KOPT-K1 (cell line): Measurements from ENCODE around the gene HOXA1.

Source experiments
- H3K27ac ChIP-seq: fragments of 200-600 bp; sonication (generic); 2 replicates; pipeline ENCODE4 v1.5.1; 2016; ENCODE audit warnings: antibody characterized with exemption, mild to moderate bottlenecking, low read depth, low read length; ENCODE audit not compliant: poor library complexity, severe bottlenecking
- H3K36me3 ChIP-seq: fragments of 200-600 bp; sonication (generic); 2 replicates; pipeline ENCODE4 v1.5.1; 2017; ENCODE audit warnings: antibody characterized with exemption, mild to moderate bottlenecking, low read length, moderate library complexity; ENCODE audit not compliant: insufficient read depth
- H3K9me3 ChIP-seq: fragments of 200-600 bp; sonication (generic); 2 replicates; pipeline ENCODE4 v1.5.1; 2017; ENCODE audit warnings: antibody characterized with exemption, low read length, mild to moderate bottlenecking; ENCODE audit not compliant: insufficient read depth, poor library complexity, severe bottlenecking

Gene HOXA1

GRCh38 chr7:27114881-27115220, 19.1 kb upstream of the HOXA1 start:
- H3K9me3 ChIP-seq, result no peaks in the 10 kb centered on the region
- H3K36me3 ChIP-seq, result no peaks in the 10 kb centered on the region
- H3K27ac ChIP-seq, result no peak overlapping the region

GRCh38 chr7:27113991-27114769, 18.4 kb upstream of the HOXA1 start:
- Histone ChIP-seq H3K9me3 (no peaks in the 10 kb centered on the region), H3K36me3 (no peaks in the 10 kb centered on the region), H3K27ac (no peak overlapping the region)

GRCh38 chr7:27112955-27113949, 17.5 kb upstream of the HOXA1 start:
- Histone ChIP-seq H3K9me3 (no peaks in the 10 kb centered on the region), H3K27ac (no peak overlapping the region), H3K36me3 (no peaks in the 10 kb centered on the region)

GRCh38 chr7:27112361-27112760, 16.6 kb upstream of the HOXA1 start:
- no peaks in the 10 kb centered on the region for H3K9me3 ChIP-seq
- no peaks in the 10 kb centered on the region for H3K36me3 ChIP-seq
- H3K27ac ChIP-seq, result no peak overlapping the region

- Histone ChIP-seq H3K36me3 (no peaks in the 10 kb centered on the region), H3K27ac (no peak overlapping the region), H3K9me3 (no peaks in the 10 kb centered on the region)
Observed at GRCh38 chr7:27111751-27112277, 16.0 kb upstream of the HOXA1 start.

DNA sequence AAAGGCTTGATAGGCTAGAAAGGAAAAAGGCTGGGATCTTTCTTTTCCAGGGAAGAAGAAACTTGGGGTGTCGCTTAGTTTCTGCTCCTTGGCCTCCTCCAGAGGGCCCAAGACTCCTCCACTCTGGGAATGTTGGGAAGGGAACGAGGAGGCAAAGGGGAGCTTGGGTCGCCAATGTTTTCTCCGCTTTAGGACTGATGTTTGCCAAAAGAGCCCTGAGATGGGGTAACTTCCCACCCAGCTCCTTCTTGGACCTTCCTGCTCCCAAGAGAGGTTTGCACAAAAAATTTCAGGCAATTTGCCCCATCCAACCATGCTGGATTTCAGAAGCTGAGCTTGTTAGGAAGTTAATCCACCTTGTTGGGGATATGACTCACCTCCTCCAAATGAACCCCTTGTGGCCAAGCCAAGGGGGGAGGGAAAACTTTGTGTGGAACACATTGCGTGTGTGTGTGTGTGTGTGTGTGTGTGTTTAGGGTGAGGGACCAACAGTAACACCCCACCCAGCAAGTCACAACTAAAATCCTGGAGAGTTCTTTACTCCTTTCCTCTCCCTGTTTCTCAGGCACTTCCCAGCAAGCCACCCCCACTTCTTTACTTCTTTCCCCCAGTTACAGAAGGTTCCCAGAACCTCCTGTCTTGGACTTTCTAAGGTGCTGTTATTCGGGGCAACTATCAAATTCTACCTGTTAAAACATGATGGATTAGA, 15.4 kb upstream of the HOXA1 start:
- H3K36me3 ChIP-seq, result no peaks in the 10 kb centered on the region
- H3K27ac ChIP-seq, result no peak overlapping the region
- H3K9me3 ChIP-seq, result no peaks in the 10 kb centered on the region

GRCh38 chr7:27110186-27111031, 14.6 kb upstream of the HOXA1 start:
- Histone ChIP-seq H3K36me3 (no peaks in the 10 kb centered on the region), H3K9me3 (no peaks in the 10 kb centered on the region), H3K27ac (no peak overlapping the region)

GRCh38 chr7:27109466-27110185, 13.8 kb upstream of the HOXA1 start:
- Histone ChIP-seq H3K27ac (no peak overlapping the region), H3K36me3 (no peaks in the 10 kb centered on the region), H3K9me3 (no peaks in the 10 kb centered on the region)

GRCh38 chr7:27108390-27109127, 12.8 kb upstream of the HOXA1 start:
- Histone ChIP-seq H3K27ac (no peak overlapping the region), H3K36me3 (no peaks in the 10 kb centered on the region), H3K9me3 (no peaks in the 10 kb centered on the region)

DNA sequence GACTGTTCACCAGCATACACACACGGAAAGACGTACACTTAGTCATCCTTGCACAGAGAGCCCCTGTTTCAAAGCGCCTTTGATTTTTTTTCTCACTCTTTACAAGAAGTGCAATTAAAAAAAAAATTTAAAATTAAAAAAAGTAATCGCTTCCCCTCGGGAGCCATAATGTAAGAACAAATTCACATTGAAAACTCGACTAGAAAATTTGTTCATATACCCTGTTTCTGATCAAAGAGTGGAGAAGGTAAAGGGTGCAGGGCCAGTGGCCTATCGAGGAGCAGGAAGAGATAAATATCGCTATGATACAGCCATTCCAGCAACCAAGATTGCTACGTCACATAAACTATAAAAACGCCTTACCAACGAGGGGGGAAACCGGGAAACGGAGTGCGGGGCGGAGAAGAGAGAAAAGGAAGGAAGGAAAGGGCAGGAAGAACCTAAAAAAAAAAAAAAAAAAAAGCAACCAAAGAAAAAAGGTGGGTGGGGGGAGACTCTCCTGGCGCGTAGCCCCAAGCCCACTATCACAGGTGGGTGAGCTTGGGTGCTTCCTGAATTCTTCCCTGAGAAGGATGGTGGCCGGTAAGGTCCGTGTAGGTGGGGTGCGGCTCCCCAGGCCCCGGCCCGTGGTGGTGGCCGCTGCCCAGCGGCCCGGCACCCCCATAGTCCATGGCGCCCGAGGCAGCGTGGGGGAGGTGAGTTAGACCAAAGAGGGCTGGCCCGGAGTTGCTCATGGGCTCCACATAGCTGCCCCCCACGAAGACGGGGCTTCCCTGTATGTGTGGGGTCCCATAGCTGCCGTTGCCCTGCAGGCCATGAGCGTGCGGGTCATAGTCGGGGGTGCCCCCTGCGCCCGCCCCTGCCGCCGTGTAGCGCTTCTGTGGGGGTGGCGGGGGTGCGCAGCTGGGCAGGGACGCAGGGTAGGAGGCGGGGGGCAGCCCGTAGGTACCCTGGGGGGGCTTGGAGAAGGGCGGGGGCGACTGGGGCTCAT, 11.9 kb upstream of the HOXA1 start:
- no peaks in the 10 kb centered on the region for H3K36me3 ChIP-seq
- H3K27ac ChIP-seq, result no peak overlapping the region
- H3K9me3 ChIP-seq, result peaks cover 4% of the 10 kb centered on the region

- Histone ChIP-seq H3K27ac (no peak overlapping the region), H3K36me3 (no peaks in the 10 kb centered on the region), H3K9me3 (peaks cover 4% of the 10 kb centered on the region)
Observed at GRCh38 chr7:27106901-27107240, 11.1 kb upstream of the HOXA1 start.

DNA sequence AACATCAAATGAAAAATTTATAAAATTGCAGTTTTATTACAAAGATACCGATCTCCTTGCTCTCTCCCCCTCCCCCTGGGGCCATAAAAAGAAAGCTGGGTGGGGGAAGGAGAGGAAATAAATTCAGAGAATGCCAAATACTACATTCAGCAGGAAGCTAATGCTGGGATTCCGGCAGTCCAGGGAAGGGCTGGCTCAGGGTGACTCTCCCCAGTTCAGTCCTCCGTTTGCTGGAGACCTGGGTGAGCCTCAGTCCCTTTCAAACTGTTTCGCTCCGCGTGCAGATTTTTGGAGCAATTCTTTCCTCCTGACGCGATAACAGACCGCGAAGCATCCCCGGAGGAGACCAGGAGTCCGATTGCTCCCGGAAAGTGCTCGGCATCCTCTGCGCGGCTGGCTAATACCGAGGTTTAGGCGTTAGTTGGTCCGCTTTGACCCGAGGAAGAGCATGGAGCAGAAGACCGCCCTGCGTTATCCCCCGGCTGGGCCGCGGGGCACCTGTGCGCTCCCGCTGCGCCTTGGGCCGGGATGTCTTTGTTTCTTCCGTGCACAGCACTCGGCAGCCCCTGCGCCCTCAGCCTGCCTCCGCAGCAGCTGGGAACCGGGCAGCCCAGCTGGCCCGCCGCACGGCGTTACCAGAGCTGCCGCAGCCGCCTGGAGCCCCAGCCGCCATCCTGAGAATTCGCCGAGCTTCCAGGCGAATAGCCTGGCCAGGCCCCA, 10.5 kb upstream of the HOXA1 start:
- Histone ChIP-seq H3K27ac (no peak overlapping the region), H3K36me3 (no peaks in the 10 kb centered on the region), H3K9me3 (peaks cover 4% of the 10 kb centered on the region)
